Measurements from ENCODE around the gene CDK13. TPM values are rescaled to one million over a fixed set of nuclear protein-coding genes. Genes with fewer than 3 reads are reported as not detected.
"Not testable (repeated sequence)": the region's sequence is repeated elsewhere in the genome, so short reads cannot be mapped to it uniquely, and the experiment has no call there.

The CDK13 gene
- 50.1 and 51.7 TPM in 2 replicates for total RNA-seq (2014; rRNA removed; shearing (Covaris generic))

DNA sequence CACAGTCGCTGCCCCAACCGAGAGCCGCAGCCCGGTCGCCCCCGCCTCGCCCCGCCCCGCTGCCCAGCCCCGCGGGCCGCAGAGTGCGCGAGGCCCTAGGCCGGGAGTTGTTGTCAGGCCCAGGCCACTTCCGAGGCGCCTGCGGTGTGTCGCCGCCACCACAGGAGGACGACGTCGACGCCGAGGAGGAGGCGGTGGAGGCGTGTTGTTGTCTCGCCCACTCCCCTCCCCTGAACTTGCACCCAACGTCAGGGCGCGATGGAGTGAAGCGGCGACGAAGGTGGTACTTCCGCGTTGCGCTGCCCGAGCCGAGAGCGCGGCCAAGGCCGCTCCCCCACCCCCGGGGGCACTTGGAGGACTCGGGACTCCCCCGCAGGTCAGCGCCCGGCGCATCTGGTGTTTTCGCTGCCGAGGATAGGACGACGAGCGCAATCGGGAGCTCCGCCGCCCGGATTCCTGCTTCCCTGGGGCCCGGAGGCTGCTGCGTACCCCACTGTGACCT is at the start of gene CDK13:
Gene CDK13 (plus strand): TSS at position 286 of the 502 bp plus-strand sequence. CDS start 386 bp downstream, outside the sequence.
- DNase-seq (ENCODE audit: low spot score) = peak; percentile 96

DNA sequence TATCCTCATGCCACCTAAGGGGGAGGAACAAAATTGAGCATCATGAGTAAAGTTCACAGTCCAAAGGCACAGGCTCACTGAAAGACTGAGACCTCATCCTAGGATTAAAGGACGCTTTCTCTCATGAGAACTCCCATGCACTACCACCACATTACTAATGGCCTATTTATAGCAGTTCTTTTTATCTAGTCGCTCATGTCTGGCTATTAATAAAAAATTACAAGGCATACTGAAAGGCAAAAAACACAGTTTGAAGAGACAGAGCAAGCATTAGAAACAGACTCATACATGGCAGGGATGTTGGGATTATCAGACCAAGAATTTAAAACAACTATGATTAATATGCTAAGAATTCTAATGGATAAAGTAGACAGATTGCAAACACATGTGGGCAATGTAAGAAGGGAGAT is 46.0 kb upstream of the CDK13 start:
- DNase-seq (ENCODE audit: low spot score) = no peak

DNA sequence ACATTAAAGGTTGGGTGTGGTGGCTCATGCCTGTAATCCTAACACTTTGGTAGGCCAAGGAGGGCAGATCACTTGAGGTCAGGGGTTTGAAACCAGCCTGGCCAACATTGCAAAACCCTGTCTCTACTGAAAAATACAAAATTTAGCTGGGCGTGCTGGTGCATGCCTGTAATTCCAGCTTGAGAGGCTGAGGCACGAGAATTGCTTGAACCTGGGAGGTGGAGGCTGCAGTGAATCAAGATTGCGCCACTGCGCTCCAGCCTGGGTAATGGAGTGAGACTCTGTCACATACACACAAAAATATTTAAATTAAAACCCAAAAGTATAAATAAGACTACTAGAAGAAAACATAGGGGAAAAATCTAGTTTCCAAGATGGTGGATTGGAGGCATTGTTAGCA is 41.9 kb upstream of the CDK13 start:
- DNase-seq (ENCODE audit: low spot score) = no peak

DNA sequence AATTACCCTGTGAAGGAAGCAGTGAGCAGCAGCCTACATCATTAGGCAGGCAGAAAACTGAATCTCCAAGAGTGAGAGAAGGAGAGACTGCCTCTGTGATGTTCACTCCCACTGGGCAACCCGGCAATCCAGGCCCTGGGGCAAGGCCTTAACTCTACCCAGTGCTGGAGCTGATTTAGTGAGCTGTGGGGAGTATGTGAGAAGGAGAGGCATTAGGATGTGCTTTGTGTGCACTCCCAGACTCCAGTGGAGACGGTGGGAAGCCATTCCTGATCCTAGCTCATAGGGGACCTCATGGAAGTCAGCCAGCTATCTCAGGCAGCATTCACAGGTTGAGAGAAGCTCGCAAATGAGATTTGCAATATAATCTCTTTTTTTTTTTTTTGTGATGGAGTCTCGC is 41.1 kb upstream of the CDK13 start:
- no peak for DNase-seq (ENCODE audit: low spot score)

DNA sequence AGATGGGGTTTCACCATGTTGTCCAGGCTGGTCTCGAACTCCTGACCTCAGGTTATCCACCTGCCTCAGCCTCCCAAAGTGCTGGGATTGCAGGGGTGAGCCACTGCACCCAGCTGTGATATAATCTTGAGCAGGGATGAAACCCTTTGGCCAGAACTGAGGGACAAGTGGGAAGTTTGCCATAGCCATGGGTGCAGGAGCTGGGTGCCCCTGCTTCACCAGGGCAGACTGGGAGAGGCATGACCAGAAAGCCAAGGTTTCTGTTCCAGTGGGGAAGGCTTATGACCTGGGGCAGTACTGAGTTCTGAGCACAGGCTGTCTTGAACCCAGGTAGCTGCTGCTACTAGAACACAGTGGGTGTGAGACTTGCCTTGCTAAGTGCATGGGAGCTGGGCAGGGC is 40.5 kb upstream of the CDK13 start:
- DNase-seq (ENCODE audit: low spot score) = no peak

DNA sequence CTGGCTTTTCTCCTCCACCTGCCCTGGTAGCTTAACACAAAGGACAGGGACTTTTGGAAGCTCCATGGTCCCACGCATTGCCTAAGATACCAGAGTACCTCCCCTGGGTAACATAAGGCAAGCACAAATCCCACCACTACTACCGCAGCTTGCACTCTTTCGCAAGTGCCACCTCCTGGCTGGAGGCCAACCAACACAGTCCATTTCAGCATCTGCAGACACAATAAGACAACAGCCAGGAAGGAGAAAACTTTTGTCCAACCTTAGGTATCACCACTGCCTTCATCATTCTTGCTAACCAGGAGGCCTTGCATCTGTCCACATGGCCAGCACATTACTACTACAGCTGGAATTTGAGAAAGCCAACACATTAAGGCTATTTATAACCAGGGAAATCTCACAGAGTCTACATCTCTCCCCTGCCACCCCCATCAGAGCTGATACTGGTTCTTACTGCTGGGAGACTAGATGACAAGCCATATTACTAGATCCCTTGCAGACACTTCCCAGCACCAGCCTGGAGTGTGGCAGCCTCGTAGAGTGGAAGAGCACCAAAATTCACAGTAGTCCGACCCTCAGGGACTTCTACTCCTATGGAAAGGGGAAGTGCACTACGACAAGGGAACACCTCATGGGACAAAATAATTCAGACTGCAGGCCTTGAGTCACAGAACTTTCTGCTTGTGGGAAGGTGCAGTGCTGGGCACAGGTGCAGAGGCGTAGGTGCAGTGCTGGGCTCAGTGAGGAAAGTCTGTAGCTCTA is 39.8 kb upstream of the CDK13 start:
- DNase-seq (ENCODE audit: low spot score) = peak; percentile 58

DNA sequence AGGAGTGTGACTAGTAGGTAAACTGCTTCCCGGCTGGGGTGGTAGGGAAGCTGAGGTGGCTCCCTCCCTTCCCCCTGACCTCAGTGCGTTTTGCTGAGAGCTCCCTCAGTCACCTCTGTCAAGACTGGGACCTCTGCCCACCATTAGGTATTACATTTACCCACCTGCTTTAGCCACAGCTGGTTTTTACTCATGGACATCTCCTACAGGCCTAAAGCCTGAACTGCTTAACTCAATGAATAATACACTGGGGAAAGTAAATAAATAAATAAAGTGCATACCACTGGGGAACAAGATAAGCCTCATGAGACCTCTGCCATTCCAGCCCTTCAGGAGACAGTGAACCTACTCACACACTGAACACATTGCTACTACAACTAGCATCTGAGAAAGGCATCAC is 38.9 kb upstream of the CDK13 start:
- peak; percentile 42 for DNase-seq (ENCODE audit: low spot score)

DNA sequence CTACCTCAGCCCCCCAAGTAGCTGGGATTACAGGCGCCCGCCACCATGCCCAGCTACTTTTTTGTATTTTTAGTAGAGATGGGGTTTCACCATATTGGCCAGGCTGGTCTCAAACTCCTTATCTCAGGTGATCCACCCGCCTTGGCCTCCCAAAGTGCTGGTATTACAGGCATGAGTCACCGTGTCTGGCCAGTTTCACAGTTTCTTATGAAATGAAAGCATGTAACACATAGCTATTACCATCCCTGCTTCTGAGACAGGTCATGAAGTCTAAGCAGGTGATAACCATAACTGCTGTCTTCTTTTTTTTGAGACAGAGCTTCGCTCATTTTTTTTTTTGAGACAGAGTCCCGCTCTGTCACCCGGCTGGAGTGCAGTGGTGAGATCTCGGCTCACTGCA is 34.2 kb upstream of the CDK13 start:
- DNase-seq (ENCODE audit: low spot score) = not testable (repeated sequence)

DNA sequence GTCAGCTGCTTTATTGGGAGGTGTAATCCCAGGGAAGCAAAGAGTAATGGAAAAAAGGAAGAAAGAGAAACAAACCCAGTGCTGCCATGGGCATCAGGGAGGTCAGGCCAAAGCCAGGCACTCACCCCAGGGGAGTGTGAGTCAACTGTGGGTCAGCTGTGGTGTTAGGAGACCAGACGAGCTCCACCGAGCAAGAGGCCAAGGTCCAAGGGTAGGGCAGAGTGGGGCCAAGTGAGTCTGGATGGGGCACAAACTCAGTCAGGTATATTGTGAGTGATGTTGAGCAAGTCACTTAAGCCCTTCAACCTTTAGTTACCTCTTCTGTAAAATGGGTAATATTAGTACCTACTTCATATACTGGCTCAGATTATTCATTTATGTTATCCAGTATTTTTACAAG is 30.4 kb upstream of the CDK13 start:
- no peak for DNase-seq (ENCODE audit: low spot score)

DNA sequence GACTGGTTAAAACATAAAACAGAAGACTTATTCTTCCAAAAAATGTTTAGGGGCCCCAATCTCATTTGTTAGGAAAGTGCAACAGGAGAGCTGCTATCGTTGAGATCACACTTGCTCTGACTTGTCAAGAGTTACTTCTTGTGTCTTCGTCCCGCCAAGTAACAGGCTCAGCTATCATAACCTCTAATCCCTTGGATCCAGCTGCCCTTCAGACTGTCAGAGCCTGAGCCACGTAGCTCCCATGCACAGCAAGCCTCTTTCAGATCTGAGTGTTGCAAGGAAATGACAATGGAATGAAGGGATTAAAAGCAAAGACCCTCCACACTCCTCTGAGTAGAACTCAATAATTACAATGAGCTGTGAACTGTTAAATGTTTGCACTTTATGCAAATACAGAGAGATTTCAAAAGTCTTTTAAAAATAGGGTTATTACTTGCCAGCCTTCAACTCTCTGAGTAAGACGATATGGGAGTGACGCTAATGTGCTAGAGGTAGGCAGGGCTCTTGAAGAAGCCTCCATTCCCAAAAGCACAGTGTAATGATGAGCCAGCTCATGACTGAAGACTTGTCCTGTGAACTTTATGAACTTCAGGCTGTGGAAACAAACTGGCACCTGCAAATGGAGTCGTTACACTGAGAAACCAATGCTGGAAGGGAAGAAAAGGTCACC is 28.4 kb upstream of the CDK13 start:
- no peak for DNase-seq (ENCODE audit: low spot score)

DNA sequence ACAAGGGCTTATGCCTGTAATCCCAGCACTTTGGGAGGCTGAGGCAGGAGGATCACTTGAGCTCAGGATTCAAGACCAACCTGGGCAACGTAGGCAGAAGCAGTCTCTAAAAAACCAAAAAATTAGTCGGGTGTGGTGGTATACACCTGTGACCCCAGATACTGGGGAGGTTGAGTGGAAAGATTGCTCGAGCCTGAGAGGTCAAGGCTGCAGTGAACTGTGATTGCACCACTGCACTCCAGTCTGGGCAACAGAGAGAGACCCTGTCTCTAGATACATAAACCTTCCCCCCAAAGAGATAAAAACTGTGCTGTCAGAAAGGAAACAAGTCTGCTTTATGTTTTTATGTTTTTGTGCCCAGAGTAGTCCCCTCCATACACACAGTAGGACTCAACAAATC is 27.5 kb upstream of the CDK13 start:
- no peak for DNase-seq (ENCODE audit: low spot score)

DNA sequence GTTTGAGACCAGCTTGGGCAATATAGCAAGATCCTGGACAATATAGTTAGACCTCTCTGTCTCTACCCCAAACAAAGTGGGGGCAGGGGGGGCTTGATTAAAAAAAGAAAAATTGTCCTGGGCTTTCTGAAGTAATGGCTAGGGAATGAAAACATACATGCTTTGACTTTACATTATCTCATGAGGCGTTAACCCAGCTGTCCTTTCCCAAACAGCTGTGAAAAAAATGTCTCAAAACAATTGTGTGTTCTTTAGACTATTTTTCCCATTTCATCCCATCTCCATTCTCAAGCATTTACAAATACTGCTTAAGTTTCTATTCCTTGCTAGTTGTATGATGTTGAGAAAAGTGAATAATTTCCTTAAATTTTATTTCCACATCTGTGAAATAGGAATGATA is 27.0 kb upstream of the CDK13 start:
- no peak for DNase-seq (ENCODE audit: low spot score)

DNA sequence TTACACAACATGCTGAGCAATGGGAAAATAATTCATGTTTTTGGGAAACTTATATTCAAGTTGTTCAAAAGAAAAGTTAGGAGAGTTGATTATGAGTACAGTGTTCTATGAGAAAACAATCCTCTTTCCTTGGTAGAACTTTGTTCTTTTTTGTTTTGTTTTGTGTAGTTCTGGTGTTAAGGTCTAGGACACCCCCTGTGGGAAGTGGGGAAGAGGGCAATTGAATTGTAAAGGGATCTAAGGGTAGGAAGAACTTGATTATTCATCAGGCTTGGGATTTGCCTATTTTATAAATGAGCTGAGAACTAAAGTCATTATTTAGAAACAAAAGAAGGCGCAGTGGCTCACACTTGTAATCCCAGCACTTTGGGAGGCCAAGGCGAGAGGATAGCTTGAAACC is 25.9 kb upstream of the CDK13 start:
- no peak for DNase-seq (ENCODE audit: low spot score)

DNA sequence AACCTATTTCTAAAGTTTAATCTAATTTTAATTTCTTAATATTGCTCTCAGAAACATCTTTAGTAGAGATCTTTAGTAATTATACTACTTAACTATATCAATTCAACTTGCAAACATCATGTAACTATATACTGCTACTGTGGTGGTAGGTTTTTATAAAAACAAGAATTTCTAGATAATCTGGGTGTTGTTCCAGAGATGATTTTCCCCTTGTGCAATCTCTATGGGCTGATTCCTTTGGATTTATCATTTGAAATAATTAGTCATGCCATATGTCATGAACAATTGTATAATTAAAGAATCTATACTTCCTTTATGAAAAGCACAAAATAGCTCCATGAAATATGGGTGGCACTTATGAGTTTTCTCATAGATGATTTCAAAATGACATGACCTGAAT is 23.9 kb upstream of the CDK13 start:
- no peak for DNase-seq (ENCODE audit: low spot score)

DNA sequence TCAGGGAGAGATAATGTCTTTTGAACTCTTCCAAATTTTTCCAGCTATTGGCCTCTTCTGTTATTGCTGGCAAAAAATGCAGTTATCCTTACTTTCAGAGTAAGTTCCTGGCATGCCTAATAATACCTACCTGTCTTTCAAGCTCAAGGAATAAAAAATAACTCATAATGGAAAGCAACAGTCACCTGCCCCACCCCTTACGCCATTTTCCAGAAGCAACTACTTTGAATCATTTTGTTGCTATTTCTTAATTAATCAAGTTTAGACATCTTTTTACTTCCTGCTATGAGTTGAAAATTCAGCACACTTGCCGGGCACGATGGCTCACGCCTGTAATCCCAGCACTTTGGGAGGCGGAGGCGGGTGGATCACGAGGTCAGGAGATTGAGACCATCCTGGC is 23.0 kb upstream of the CDK13 start:
- DNase-seq (ENCODE audit: low spot score) = no peak

DNA sequence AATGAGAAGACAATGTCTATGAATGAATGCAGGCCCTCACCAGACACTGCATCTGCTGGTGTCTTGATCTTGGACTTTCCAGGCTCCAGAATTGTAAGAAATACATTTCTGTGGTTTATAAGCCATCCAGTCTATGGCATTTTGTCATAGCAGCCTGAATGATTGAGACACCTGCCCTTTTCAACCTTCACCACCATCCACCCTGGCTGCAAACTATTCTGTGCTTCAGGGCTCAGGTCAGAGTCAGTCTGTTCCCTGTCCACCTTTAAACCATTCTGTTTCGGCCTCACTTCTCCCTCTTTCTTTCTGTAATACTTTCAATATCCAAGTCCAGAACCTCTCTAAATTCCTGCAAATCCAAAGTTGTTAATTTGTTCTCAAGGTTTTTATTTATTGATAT is 15.9 kb upstream of the CDK13 start:
- DNase-seq (ENCODE audit: low spot score) = no peak

DNA sequence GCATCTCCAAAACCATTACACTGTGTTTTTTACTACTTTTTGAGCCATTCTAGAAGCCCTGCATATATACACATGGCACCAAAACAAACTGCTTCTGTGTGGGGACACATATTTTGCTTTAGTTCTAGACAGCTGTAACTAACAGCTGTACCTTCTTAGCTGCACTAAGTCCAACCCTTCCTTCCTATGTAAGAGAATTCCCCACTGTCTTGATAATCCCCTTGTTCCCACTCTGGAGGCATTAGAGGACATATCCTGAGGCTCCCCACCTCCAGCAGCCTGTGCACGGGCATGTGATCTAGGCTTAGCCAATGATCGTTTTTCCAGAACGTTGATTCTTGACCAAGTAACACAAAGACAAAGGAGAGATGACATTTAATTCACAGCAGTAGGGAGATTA is 13.3 kb upstream of the CDK13 start:
- DNase-seq (ENCODE audit: low spot score) = no peak

DNA sequence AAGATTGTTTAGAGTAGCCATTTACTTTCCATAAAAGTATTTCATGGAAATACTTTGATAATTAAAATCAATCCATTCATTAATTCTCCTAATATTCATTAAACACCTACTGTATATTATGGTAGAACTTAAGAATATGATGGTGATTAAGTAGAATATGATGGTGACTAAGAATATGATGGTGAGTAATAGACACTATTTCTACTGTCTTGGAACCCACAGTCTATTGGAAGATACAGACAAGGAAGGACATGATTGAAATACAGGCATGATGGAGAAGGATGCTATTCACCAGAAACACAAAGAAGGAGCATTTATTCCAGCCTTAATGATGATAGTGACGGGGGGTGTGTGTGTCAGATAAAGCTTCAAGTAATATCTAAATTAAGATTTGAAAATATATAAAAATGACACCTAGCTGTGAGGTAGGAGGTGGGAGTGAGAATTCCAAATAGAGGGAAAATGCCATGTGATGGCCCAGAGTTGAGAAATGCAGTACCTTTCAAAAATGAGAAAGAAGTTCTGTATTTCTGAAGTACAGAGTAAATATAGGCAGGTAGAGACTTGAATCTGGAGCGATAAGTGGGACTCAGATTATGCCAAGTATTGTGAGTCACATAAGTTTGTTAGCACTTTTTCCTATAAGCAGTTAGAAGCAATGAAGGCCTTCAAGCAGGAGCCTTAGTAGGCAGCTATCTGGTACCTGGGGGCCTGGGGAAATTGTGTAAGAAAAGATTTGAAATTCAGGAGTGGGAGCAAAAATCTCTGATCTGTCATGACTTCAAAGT is 12.5 kb upstream of the CDK13 start:
- DNase-seq (ENCODE audit: low spot score) = no peak

DNA sequence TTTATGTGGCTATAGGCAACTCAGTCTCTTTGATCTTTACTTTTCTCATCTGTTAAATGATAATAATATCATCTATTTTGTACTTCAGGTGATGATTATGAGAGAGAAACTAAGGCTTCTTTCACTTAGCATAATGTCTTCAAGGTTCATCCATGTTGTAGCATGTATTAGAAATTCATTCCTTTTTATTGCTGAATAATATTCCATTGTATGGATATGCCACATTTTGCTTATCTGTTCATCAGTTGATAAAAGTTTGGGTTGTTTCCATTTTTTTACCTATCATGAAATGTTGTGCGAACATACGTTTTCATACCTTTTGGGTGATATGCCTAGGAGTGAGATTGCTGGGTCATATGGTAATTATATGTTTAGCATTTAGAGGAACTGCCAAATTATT is 7.2 kb upstream of the CDK13 start:
- DNase-seq (ENCODE audit: low spot score) = no peak

DNA sequence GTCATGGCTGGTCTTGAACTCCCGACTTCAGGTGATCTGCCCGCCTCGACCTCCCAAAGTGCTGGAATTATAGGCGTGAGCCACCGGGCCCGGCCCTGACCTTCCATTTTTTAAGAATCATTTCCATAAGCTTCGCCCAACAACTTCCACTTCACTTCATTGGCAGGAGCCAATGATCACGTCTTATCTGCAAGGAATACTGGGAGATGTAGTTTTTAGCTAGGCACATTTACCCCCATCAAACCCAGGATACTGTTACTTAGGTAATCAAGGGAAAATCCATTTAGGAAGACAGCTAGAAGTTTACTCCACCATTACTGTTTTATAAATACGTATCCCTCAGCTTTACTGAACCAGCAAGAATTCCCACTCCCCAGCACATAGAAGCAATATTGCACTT is 3.4 kb upstream of the CDK13 start:
- DNase-seq (ENCODE audit: low spot score) = no peak

DNA sequence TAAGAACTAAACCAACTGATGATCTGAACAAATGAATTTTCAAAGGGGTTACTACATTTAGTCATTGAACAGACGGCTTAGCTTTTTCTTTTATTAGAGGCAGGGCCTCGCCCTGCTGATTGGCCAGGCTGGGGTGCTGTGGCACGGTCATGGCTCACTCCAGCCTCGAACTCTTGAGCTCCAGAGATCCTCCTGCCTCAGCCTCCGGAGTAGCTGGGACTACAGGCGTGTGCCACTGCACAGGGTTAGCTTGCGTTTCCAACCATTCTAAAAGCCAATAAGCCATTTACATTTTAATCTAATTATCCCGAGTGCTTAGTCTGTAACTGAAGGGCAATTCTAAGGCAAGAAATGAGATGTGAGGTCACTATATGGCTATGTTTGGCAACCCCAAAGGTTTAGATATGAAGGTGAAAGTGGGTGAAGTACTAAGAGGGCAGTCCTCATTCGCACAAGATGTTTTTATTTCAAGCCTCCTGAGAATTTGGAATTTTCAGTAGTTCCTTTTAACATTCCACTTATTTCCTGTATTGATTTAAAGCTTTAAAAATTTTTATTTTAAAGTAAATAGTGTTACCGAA is 1.6 kb upstream of the CDK13 start:
- peak; percentile 25 for DNase-seq (ENCODE audit: low spot score)
